ENCODE measurements around the gene TNKS1BP1.

DNA sequence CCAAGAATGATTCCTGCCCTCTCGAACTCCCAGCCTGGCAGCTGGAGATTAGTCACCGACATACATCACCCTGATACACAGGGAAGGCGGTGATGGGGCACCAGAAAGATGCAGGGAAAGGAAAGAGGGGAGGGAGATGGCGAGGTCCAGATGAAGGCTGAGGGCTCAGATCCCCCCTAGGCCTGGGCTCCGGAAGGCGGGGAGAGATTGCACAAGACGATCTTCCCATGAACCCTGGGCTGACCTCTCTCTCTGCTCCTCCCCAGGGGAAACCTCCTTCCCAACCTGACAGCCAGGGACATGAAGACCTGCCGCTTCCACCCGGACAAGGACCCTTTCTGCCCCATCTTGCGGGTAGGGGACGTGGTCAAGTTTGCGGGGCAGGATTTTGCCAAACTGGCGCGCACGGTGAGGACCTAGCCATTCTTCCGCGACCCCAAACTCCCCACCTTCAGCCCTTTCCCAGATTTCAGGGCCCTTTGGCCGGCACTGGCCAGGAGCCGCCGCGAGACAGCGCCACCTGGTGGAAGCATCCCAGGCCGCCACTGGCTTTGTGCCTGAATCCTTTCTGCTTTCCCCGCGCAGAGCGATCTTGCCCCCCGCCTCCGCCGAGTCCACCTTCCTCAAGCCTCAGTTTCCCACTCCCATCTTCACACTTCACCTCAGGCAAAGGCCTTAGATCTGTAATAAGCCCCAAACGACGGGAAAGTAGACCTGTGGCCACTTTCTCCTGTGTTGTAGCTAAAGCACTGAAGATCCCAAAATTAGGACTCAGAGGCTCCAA is 24.9 kb upstream of the TNKS1BP1 start:
- TF ChIP-seq, protein P1, sequence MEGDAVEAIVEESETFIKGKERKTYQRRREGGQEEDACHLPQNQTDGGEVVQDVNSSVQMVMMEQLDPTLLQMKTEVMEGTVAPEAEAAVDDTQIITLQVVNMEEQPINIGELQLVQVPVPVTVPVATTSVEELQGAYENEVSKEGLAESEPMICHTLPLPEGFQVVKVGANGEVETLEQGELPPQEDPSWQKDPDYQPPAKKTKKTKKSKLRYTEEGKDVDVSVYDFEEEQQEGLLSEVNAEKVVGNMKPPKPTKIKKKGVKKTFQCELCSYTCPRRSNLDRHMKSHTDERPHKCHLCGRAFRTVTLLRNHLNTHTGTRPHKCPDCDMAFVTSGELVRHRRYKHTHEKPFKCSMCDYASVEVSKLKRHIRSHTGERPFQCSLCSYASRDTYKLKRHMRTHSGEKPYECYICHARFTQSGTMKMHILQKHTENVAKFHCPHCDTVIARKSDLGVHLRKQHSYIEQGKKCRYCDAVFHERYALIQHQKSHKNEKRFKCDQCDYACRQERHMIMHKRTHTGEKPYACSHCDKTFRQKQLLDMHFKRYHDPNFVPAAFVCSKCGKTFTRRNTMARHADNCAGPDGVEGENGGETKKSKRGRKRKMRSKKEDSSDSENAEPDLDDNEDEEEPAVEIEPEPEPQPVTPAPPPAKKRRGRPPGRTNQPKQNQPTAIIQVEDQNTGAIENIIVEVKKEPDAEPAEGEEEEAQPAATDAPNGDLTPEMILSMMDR (IDR thresholded peaks at IDR 0.05), result peak; percentile 88
- TF ChIP-seq EZH2 (IDR thresholded peaks at IDR 0.05) (no peak), EZH2phosphoT487 (IDR thresholded peaks at IDR 0.05) (no peak)
